ENCODE measurements around the gene P2RY11. TPM values are rescaled to one million over a fixed set of nuclear protein-coding genes. Genes with fewer than 3 reads are reported as not detected.

Gene P2RY11, protein sequence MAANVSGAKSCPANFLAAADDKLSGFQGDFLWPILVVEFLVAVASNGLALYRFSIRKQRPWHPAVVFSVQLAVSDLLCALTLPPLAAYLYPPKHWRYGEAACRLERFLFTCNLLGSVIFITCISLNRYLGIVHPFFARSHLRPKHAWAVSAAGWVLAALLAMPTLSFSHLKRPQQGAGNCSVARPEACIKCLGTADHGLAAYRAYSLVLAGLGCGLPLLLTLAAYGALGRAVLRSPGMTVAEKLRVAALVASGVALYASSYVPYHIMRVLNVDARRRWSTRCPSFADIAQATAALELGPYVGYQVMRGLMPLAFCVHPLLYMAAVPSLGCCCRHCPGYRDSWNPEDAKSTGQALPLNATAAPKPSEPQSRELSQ
- polyA plus RNA-seq (2011; rRNA removed) (1.9 and 2.3 TPM in 2 replicates), polyA plus RNA-seq (2017; fragmentation: RNase III; extraction: RNeasy Plus Mini Kit Qiagen cat#74134 plus additional on column Dnase treatment) (5.8 to 9.0 TPM (median 6.4 TPM) in 3 replicates), polyA minus RNA-seq (2011; rRNA and poly(A)+ RNA removed) (2.6 and 3.1 TPM in 2 replicates)
- polyA plus RNA-seq (2012; cell fraction: cytosol; rRNA removed): 3.6 and 5.1 TPM in 2 replicates
- 29.9 and 47.2 TPM in 2 replicates for polyA plus RNA-seq (2012; cell fraction: nucleus; rRNA removed)

DNA sequence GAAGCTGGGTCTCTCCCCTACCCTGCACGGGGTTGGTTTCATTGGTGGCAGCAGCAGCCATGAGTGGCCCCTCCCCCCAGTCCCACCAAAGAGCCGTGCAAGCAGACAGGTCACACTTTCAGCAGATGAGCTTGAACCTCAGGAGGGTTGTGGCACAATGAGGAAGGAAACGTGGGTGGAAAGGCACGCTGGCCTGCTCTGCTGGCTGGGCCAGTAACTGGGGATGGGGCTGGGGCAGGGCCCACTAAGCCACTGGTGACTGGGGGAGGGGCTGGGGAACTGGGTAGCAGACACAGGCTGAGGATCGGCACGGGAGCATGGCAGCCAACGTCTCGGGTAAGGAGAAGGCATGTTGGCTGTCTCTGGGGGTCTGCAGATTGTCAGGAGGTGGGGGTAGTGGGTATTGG lies at the start of gene P2RY11:
Gene P2RY11, plus strand, starts transcription at position 289 of the 407 bp plus-strand sequence. Its CDS starts 29 bp downstream, at position 318.
- TF ChIP-seq ELK1 (IDR thresholded peaks at IDR 0.05; ENCODE audit: low read depth, low read length): no peak
- 0 out of 2 replicates have a peak, but pooled peaks have one; percentile 19 for TF ChIP-seq PBX3 (IDR thresholded peaks at IDR 0.05)
- DNase-seq (ENCODE audit: low read depth in 1 of 2, low spot score in 1 of 2): no peak
- CTCF ChIA-PET: interaction anchor here (0.8 to 1.3 kb wide), 2 partner anchors 13 to 179 kb away, joined by 3 to 5 read pairs; no protein-coding TSS in a partner anchor
- Histone ChIP-seq H3K27ac (peak within 1 kb of the TSS in 1 of 2 experiments; percentile 48; a peak in 3 of 6 replicates), H3K4me3 (no peak within 1 kb of the TSS), H3K9me3 (no peaks in the 10 kb centered on the region), H3K4me1 (peaks cover 30% of the 10 kb centered on the region; the same call in 2 of the 3 replicates), H3K4me2 (no peak within 1 kb of the TSS)
- 89% methylated on average over 5 of the region's 8 CpGs for WGBS (ENCODE audit: missing lambda C conversion rate)
- POLR2A ChIA-PET: interaction anchor here (1.6 kb wide), 1 partner anchor 15 kb away, joined by 9 read pairs; no protein-coding TSS in a partner anchor
- FAIRE-seq: no peak
- no peak for ATAC-seq

- no peaks in the 10 kb centered on the region for H3K4me1 ChIP-seq
- TF ChIP-seq ESRRA (IDR thresholded peaks at IDR 0.05; ENCODE audit: borderline replicate concordance, low read length) (no peak), REST (IDR thresholded peaks at IDR 0.05) (peak; percentile 88)
- CTCF ChIA-PET: interaction anchor here (1.0 to 1.7 kb wide), 2 partner anchors 17 to 62 kb away, joined by 3 to 4 read pairs; no protein-coding TSS in a partner anchor
- no peak overlapping the region for H3K4me2 ChIP-seq
- H3K4me3 ChIP-seq: no peak overlapping the region
- FAIRE-seq (no peak), DNase-seq (ENCODE audit: low read depth in 1 of 2, low spot score in 1 of 2) (no peak), ATAC-seq (peak; percentile 35 to 73; a peak in 4 of 6 replicates)
- POLR2A ChIA-PET: no interaction called here
- no peaks in the 10 kb centered on the region; the same call in 2 of the 3 replicates for H3K9me3 ChIP-seq
- H3K27ac ChIP-seq: no peak overlapping the region
- 23% methylated on average over 14 of the region's 21 CpGs for WGBS (ENCODE audit: missing lambda C conversion rate)
These were observed 49.7 kb upstream of the P2RY11 start for GRCh38 chr19:10061717-10062310.

- Histone ChIP-seq H3K4me2 (no peak overlapping the region), H3K27ac (no peak overlapping the region), H3K4me1 (peaks cover 7% of the 10 kb centered on the region), H3K4me3 (no peak overlapping the region), H3K9me3 (no peaks in the 10 kb centered on the region; the same call in 2 of the 3 replicates)
- POLR2A ChIA-PET: no interaction called here
- no peak for TF ChIP-seq HDAC2 (IDR thresholded peaks at IDR 0.05)
- TF ChIP-seq ZC3H11A (IDR thresholded peaks at IDR 0.05): no peak
- TF ChIP-seq KDM5A (IDR thresholded peaks at IDR 0.05): no peak
- no peak for TF ChIP-seq ELK1 (IDR thresholded peaks at IDR 0.05; ENCODE audit: low read depth, low read length)
- no peak for TF ChIP-seq PHF8 (IDR thresholded peaks at IDR 0.05; ENCODE audit: borderline replicate concordance, low read depth)
- TF ChIP-seq NFE2L2 (conservative IDR thresholded peaks at IDR 0.05; ENCODE audit: low read length): no peak
- TF ChIP-seq, protein P1, sequence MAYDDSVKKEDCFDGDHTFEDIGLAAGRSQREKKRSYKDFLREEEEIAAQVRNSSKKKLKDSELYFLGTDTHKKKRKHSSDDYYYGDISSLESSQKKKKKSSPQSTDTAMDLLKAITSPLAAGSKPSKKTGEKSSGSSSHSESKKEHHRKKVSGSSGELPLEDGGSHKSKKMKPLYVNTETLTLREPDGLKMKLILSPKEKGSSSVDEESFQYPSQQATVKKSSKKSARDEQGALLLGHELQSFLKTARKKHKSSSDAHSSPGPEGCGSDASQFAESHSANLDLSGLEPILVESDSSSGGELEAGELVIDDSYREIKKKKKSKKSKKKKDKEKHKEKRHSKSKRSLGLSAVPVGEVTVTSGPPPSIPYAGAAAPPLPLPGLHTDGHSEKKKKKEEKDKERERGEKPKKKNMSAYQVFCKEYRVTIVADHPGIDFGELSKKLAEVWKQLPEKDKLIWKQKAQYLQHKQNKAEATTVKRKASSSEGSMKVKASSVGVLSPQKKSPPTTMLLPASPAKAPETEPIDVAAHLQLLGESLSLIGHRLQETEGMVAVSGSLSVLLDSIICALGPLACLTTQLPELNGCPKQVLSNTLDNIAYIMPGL (CRISPR knock-in tag; IDR thresholded peaks at IDR 0.05; ENCODE audit: borderline replicate concordance): no peak
- TF ChIP-seq HOXA7 (CRISPR knock-in tag; IDR thresholded peaks at IDR 0.05): no peak
- no peak for TF ChIP-seq RARB (CRISPR knock-in tag; IDR thresholded peaks at IDR 0.05)
- 27% methylated on average over 4 of the region's 4 CpGs for WGBS (ENCODE audit: missing lambda C conversion rate)
- CTCF ChIA-PET: interaction anchor here (0.6 to 2.3 kb wide), 4 partner anchors 41 to 320 kb away, joined by 3 to 8 read pairs (median 5); no protein-coding TSS in a partner anchor
- ATAC-seq: no peak
- FAIRE-seq: no peak
- no peak for DNase-seq (ENCODE audit: low read depth in 1 of 2, low spot score in 1 of 2)
These were observed 43.3 kb upstream of the P2RY11 start for GRCh38 chr19:10068205-10068604.
